Prostate gland (tissue), 2 donors: ENCODE measurements around the gene CARMIL1. TPM values are rescaled to one million over a fixed set of nuclear protein-coding genes. Genes with fewer than 3 reads are reported as not detected.

ENCODE experiments used
- DNase-seq: peaks from one replicate; pipeline ENCODE4 v3.0.0-alpha.2; 2019; ENCODE audit warnings: low spot score
- H3K27ac ChIP-seq, 2 donors: fragments of 200-600 bp; sonication (generic); 2 replicates each; pipeline ENCODE4 v1.5.1; 2017 to 2019
- H3K27me3 ChIP-seq: fragments of 200-600 bp; sonication (generic); replicated peaks from 2 replicates; pipeline ENCODE4 v1.5.1; 2019; ENCODE audit not compliant: insufficient read depth
- H3K36me3 ChIP-seq, 2 donors: fragments of 200-600 bp; sonication (generic); 1 replicate in 1 of 2; 2 replicates in 1 of 2; pipeline versions ENCODE4 v1.5.1 to v1.8.1; 2017 to 2019
- H3K4me1 ChIP-seq: fragments of 200-600 bp; sonication (generic); replicated peaks from 2 replicates; pipeline ENCODE4 v1.5.1; 2019
- H3K4me3 ChIP-seq, 2 donors: fragments of 200-600 bp; sonication (generic); 2 replicates each; pipeline ENCODE4 v1.5.1; 2017 to 2019
- H3K9me3 ChIP-seq: fragments of 200-600 bp; sonication (generic); 2 replicates; pipeline ENCODE4 v1.5.1; 2017
- POLR2A ChIP-seq: fragments of 450-650 bp; IDR thresholded peaks from one replicate; pipeline ENCODE4 v1.6.1; 2016; ENCODE audit warnings: antibody characterized with exemption, mild to moderate bottlenecking
- POLR2AphosphoS5 ChIP-seq: sonication (generic); formaldehyde crosslinking; IDR thresholded peaks from one replicate; pipeline ENCODE4 v1.6.1; 2017; ENCODE audit warnings: antibody characterized with exemption
- WGBS: methylation state at CpG from one replicate; pipeline ENCODE4 v1.1.5; 2018; 5-methylcytosine and 5-hydroxymethylcytosine counted together
- intact Hi-C: fragments of 100-400 bp; cut with DNase I; formaldehyde crosslinking; loops from one replicate; pipeline ENCODE4 v1.14.2; 2022
- total RNA-seq, 2 donors: library from RNA; depleted of rRNA; stranded (reverse); fragments of >200 nt; gene quantifications; one replicate each; pipeline ENCODE4 v1.1.0, GENCODE V29; 2016
- TF ChIP-seq, protein P1 (sequence below), 4 experiments: fragments of 200-600 bp in 2 of 4; fragments of 450-650 bp in 2 of 4; sonication (generic) in 2 of 4; IDR thresholded peaks; 1 replicate in 3 of 4; 2 replicates in 1 of 4; pipeline ENCODE4 v1.5.1; 2016 to 2019; ENCODE audit warnings: antibody characterized with exemption in 4 of 4, mild to moderate bottlenecking in 2 of 4, moderate library complexity in 2 of 4

Gene CARMIL1
- total RNA-seq, 2 donors from 2014 or later = 12.9 to 71.7 TPM

DNA sequence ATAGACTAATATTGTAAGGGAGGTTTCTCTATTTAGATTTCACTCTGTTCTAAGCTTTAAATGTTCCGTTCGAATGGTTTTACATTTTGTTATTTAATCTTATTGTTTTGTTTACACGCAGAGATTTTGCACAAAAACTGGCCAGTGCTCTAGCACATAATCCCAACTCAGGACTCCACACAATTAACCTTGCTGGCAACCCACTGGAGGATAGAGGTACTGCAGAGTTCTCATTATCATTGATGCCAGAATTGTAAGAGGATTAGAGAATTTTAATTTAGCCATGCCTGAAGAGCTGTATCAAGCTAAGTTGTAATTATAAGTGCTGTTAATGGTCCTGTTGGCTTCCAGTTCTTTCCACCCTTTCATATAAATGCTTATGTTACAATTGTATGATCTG, 193.1 kb downstream of the CARMIL1 start:
- Histone ChIP-seq H3K4me3 (no peak overlapping the region), H3K9me3 (no peaks in the 10 kb centered on the region), H3K4me1 (no peaks in the 10 kb centered on the region), H3K27me3 (no peaks in the 10 kb centered on the region), H3K36me3 (no peaks in the 10 kb centered on the region), H3K27ac (no peak overlapping the region)
- intact Hi-C loops = loop anchor here (10.0 kb wide), 1 partner anchor 48 kb away; no protein-coding TSS in a partner anchor
- no peak for TF ChIP-seq POLR2AphosphoS5
- TF ChIP-seq, protein P1, sequence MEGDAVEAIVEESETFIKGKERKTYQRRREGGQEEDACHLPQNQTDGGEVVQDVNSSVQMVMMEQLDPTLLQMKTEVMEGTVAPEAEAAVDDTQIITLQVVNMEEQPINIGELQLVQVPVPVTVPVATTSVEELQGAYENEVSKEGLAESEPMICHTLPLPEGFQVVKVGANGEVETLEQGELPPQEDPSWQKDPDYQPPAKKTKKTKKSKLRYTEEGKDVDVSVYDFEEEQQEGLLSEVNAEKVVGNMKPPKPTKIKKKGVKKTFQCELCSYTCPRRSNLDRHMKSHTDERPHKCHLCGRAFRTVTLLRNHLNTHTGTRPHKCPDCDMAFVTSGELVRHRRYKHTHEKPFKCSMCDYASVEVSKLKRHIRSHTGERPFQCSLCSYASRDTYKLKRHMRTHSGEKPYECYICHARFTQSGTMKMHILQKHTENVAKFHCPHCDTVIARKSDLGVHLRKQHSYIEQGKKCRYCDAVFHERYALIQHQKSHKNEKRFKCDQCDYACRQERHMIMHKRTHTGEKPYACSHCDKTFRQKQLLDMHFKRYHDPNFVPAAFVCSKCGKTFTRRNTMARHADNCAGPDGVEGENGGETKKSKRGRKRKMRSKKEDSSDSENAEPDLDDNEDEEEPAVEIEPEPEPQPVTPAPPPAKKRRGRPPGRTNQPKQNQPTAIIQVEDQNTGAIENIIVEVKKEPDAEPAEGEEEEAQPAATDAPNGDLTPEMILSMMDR (IDR thresholded peaks at IDR 0.05) = peak in 1 of 4 experiments; percentile 15
- no peak for DNase-seq
- WGBS = 75% methylated on average over 3 of the region's 3 CpGs

DNA sequence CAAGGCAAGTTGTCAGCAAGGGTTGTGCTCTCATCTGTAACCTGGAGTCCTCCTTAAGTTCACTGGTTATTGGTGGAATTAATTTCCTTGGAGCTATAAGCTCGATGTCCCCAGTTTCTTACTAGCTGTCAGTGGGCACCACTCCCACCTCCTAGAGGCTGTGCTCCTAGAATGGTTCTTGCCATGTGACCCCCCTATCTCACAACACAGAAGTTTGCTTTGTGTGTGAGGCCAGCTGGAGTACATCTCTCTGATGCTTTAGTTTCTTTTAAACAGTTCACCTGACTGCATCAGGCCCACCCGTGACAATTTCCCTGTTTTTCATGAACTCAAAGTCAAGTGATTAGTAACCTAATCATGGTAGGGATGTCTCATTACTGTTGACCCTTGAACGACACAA, 193.7 kb downstream of the CARMIL1 start:
- no peak for DNase-seq
- no peak overlapping the region for H3K4me3 ChIP-seq

DNA sequence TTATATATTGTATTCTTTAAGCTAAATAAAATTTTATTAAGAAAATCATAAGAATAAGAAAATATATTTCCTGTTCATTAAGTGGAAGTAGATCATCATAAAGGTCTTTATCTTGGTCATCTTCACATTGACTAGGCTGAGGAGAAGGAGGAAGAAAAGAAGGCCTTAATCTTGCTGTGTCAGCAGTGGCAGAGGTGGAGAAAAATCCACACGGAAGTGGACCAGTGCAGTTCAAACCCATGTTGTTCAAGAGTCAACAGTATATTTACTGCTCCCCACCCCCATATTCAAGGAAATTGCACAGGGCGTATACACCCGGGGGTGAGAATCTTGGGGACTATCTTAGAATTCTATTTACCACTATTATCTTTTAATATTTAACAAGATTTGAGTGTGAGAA, 194.3 kb downstream of the CARMIL1 start:
- Histone ChIP-seq H3K27me3 (no peaks in the 10 kb centered on the region), H3K9me3 (no peaks in the 10 kb centered on the region), H3K4me3 (no peak overlapping the region), H3K4me1 (no peaks in the 10 kb centered on the region), H3K27ac (no peak overlapping the region), H3K36me3 (no peaks in the 10 kb centered on the region)
- no peak for DNase-seq
- WGBS = 94% methylated on average over 3 of the region's 3 CpGs
- intact Hi-C loops = loop anchor here (10.0 kb wide), 1 partner anchor 49 kb away; no protein-coding TSS in a partner anchor
- TF ChIP-seq, protein P1 (IDR thresholded peaks at IDR 0.05) = no peak
- TF ChIP-seq POLR2AphosphoS5 (no peak), POLR2A (no peak)

More for the DNA sequence above, 193.7 kb downstream of the CARMIL1 start:
- Histone ChIP-seq H3K9me3 (no peaks in the 10 kb centered on the region), H3K4me1 (no peaks in the 10 kb centered on the region), H3K36me3 (no peaks in the 10 kb centered on the region), H3K27me3 (no peaks in the 10 kb centered on the region), H3K27ac (no peak overlapping the region)
- intact Hi-C loops = loop anchor here (10.0 kb wide), 1 partner anchor 48 kb away; no protein-coding TSS in a partner anchor
- TF ChIP-seq, protein P1 (IDR thresholded peaks at IDR 0.05) = no peak
- no peak for TF ChIP-seq POLR2A
- TF ChIP-seq POLR2AphosphoS5 = no peak
- 83% methylated on average over 3 of the region's 3 CpGs for WGBS

DNA sequence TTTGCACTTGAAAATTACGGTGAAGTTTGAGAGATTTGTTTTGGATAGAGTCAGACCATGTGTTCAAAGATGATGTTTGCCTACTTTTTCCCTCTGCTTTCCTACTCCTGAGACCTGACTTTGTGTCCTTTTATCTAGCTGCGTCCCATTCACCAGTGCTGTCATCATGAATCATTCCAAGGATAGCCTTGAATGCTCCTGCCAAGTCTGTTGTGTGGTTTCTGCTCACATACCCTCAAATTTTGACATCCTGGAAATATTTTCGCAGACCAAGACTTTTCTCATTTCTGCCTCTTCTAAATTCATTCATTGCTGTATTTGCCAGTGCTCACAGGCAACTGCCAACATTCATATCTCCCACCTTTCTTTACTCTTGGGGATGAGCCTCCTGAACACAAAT, 197.0 kb downstream of the CARMIL1 start:
- H3K27me3 ChIP-seq = no peaks in the 10 kb centered on the region
- intact Hi-C loops = loop anchor here (10.0 kb wide), 1 partner anchor 51 kb away; no protein-coding TSS in a partner anchor

More for the DNA sequence above, 197.0 kb downstream of the CARMIL1 start:
- Histone ChIP-seq H3K27ac (no peak overlapping the region), H3K36me3 (no peaks in the 10 kb centered on the region), H3K9me3 (no peaks in the 10 kb centered on the region), H3K4me1 (no peaks in the 10 kb centered on the region), H3K4me3 (no peak overlapping the region)
- TF ChIP-seq POLR2A = no peak
- TF ChIP-seq, protein P1 (IDR thresholded peaks at IDR 0.05) = no peak
- TF ChIP-seq POLR2AphosphoS5 = no peak
- 82% methylated on average over 3 of the region's 3 CpGs for WGBS
- no peak for DNase-seq
